Fibroblast of skin of back (primary cell): ENCODE measurements around the gene CSRP3.

Source experiments
- DNase-seq: peaks from one replicate; pipeline ENCODE4 v3.0.0-alpha.2; 2013

The CSRP3 gene

DNA sequence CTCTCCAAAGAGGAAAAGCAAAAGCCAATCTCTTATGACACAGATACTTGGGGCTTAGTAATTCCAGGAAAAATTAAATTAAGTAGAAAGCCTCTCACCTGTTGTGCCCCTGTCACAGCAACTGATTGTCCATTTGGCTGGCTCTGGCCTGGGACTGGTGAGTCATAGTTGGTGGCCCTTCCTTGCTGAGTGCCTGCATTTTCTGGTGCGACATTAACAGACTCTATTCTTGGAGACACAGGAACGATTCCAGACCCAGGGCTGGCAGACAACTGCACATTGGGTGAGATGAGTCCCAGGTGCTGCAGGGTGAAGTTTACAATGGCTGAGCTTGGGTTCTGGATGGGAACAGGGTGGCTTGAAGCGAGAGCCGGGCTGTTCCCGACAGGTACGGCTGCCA is 23.3 kb upstream of the CSRP3 start:
- DNase-seq: no peak

DNA sequence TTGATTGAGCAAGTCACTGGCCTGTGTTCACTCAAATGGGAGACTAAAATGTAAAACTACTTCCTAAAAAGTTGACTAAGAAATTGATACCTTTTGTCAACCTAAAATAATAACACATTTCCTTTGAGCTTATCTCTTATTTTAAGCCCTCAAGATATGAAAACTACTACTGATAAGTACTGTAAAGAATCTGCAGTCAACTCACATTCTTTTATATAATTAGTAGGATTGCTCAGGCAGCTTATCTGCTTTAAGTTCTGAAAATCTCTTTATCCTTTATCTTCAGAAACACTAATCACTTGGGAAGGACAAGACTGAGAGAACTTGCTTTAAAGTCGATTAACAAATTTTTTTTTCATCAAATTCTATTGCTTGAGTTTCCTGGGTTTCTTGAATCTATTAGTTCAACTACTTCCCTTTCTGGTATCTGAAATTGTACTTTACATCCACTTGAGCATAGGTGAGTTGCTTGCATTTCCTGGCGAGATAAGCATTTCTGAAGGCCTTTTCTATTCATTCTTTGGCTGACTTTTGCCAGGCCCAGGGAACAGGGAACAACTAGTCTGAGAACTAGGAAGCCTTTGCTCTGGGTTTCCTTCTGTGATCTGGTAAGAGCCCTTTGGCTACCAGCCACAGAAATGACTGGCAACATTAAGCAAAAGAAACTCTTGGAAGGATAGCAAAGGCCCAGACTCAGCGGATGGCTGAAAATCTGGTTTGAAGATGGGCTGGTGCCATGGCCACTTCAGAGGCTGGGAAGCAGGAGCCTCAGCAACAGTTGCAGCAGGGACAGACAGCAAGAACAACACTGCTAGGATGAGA is 19.3 kb upstream of the CSRP3 start:
- DNase-seq: no peak

DNA sequence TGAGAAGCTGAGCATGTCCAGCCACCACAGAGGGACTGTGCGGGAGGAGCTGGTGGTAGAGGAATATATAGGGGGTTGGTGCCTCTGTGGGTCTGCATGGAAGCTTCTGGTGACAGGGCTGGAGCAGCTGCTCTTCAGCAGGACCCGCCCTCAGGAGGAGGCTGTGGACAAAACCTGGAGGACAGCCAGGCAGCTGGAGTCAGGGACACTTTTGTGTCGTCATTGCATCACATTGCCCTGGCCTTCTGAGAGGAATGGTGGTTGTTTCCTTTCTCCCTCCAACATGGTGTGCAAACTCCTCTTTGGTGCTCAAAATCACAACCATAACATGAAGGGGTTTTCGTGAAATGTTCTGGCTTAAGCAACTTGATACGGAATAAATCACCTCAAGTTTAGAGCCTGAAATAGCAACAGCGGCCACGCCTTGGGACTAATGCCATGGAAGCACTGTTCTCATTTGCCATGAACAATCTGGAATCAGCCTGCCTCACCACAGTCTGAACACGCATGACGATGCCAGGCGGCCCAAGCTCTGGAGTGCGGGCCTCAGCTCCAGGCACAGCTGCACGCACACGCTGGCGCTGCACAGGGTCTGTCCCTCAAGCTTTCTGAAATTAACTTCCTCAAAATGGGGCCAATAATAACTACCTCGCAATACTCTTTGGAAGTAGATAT is 17.1 kb upstream of the CSRP3 start:
- DNase-seq: no peak

DNA sequence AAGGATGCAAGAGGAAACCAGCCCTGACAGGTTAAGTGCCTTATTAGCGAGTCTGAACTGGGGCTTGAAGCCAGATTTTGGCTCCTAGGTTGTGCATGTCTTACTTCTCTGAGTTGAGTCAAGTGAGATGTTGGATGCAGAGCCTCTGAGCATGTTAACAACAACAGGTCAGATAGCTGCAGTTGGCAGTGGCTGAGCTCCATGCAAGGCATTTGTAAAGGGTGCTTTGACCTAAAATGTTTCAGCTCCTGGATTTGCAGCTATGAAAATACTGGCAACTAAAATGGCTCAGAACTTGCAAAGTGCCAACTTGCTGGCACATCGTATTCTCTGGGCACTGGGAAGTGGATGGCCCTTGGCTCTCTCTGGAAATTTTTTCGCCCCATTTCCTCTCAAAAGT is 16.4 kb upstream of the CSRP3 start:
- no peak for DNase-seq

DNA sequence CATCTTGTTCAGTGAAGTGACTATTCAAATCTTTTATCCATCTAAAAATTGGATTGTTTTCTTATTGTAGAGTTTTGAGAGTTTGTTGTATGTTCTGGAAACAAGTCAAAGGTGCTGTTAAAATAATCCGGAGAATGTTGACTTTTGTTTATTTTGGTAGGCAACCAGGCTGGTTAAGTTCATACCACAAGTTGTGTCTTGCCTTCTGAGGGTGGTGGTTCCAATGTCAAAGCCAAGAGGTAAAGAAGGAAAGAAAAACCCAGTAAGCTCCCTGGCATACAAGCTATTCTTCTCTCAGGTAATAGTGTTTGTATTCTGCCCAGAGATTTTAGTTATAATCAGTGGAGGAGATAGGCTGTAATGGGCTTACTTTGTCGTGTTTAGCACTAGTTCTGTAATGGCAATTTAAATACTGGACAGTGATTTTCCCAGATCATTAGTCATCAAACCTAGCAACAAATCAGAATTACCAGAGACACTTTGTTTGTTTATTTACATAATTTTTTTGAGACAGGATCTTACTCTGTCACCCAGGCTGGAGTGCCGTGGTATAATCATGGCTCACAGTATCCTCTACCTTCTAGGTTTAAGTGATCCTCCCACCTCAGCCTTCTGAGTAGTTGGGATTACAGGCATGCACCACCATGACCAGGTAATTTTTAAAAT is 15.1 kb upstream of the CSRP3 start:
- DNase-seq: no peak

DNA sequence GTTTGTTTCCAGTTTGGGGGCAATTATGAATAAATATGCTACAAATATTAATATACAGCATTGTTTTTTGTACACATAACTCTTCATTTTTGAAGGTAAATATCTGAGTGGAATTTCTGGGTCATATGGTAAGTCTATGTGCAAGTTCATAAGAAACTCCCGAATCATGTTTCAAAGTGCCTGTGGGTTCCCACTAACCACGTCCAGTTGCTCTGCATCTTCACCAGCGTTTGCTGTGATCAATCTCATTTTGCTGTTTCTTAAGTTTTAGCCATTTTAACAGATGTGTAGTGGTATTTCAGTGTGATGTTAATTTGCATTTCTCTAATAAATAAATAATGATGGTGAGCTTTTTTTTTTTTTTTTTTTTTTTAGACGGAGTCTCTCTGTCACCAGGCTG is 14.2 kb upstream of the CSRP3 start:
- DNase-seq: no peak

DNA sequence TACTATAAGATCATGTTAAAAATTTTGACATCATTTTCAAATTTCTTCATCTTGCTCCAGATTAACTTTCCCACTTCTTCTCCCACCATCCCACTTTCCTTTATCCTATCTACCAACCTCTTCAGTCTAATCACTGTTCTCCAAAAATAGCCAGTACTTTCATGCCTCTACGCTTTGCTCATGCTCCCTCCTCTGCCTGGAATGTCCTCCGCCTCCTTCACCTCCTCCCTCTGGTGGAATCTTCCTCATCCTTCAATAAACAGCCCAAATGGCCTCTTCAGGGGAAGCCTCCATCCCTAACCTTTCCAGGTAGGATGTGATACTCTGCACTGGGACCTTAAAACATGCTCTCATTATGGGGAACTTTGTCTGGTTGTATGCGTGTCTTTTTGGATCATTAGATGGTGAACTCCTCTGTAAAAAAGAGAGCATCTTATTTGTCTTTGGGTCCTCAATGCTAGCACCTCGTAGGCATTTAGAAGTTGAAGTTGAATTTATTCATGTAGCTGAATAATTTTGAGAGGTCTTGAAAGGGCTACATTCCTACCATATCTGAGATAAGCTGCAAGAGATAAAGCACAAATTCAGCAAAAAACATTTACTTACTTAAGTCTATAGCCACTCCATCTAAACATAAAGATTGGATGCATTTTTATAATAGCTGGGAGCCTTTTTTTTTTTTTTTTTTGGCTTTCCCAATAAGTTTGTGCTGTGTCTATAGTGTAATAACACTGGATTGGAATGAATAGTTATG is 8.0 kb upstream of the CSRP3 start:
- DNase-seq: no peak

DNA sequence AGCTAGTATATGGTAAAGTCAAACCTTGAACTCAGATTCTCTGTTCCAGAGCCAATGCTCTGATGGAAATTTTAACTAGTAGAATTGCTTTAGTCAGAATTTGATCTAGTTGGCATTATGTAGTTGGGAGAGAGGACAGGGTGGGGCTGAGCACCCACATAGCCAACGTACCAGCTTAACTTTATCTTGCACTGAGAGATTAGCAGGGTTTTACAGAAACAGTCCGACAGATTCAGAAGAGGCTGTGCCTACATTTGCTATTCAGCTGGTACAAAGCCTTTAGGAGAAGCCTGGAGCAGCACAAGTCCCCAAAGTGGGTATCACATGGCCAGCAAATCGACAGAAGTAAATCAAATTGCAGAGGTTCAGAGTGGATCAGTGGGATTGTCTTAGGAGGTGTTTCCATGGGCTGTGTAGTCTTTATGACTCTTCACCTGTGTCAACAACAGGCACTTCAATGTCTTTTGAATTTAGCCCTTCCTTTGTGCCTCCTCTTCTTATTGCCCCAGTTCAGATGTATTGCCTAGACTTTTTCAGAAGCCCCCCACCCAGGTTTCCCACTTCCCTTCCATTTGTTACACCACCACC is 7.3 kb upstream of the CSRP3 start:
- no peak for DNase-seq

DNA sequence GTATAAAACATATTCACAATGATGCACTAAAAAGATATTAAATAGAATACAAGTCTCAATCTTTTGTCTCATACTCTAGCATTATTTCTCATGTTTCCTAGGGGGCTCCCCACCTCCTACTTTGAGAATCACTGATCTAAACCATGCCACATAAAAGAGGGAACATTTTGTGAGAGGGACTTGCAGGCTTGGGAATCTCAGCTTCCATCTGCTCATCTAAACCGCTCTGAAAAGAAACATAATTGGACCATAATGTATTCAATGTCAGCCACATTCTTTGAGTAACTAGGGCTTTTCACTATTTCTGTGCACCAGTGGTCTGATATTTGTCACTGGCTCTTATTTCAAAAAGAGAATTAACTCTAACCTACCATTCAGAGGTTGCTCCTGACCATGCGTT is 6.4 kb upstream of the CSRP3 start:
- DNase-seq: no peak

DNA sequence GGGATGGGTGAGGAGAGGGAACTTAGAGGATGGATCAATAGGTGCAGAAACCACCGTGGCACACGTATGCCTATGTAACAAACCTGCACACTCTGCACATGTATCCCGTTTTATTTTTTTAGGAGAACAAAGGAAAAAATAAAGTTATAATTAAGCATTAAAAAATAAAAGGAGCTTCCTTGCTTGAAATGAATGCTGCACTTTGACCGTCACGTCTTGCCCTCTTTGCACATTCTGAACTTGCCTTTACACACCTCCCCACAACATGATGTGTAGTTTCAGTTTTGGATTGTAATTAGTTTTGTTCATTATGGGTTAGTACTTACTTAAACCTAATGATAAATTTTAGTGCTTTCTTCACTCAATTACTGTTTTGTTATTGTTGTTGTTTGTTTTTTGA is 3.1 kb upstream of the CSRP3 start:
- DNase-seq: no peak

DNA sequence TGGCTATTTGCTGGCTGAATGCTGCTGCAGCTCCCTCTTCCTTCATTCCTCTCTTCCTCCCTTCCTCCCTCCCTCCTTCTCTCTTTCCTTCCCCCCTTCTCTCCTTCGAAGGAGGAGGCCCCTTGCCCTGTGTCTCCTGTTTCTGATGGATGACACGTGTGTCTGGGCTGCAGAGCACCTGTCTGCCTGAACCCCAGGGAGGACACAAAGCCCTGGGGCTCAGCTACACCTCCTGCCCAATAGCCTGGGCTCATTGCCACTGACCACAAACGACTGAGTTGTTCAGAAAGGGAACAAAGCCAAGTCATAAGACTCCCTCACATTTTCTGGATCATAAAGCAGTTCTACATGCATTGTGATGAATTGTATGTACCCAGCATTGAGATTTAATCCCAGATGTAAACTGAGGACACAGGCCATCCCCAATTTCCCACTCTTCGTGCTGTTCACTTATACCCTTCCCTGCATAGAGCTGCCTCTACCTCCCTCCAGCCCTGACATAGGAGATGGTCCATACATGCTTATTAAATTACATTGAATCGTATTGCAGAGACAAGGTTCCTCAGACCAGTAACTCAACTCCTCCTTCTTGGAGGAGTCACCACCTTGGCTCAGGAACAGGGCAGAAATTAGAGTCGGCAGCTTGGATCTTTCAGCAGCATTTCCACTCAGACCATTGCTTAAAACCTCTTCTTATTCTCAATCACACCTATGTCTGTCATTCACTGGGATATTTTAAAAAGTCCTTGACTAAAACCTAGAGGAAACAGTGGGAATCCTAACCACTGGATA is 1.2 kb downstream of the CSRP3 start:
- peak; percentile 11 for DNase-seq

DNA sequence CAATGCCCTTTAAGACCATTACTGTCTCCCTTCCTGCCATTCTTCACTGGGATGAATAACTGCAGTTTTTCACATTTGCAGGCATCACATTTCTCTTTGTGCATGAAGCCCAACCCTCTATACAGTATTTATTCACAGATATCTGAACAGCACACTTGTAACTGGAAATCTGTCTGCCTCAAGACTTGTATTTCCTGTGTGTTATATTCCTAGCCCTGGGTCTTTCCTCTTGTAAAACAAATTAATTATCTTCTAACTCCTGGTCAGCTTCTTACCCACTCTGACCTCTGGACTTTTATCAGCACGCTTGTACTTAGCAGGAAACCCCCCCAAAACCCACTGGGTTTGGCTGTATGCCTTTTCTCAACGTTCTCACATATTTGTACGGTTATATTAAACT is 2.0 kb downstream of the CSRP3 start:
- DNase-seq: no peak

DNA sequence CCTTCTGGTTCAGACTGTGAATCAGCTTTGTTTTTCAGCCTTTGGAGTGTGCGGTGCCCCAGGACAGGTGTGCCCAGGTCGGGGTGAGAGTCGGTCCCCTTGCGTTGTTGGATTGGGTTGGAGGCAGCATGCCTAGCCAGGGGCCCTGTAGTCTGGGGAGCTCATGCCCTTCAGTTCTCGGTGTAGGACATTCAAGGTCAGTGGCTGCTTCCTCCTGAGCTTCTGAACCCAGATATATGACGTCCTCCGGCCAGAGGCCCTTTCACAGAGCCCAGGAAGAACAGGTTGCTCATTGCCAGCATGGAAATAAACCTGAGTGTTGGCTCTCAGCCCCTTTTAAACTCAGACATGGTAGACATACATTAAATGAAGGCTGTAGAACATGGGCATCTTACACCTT is 2.7 kb downstream of the CSRP3 start:
- no peak for DNase-seq

DNA sequence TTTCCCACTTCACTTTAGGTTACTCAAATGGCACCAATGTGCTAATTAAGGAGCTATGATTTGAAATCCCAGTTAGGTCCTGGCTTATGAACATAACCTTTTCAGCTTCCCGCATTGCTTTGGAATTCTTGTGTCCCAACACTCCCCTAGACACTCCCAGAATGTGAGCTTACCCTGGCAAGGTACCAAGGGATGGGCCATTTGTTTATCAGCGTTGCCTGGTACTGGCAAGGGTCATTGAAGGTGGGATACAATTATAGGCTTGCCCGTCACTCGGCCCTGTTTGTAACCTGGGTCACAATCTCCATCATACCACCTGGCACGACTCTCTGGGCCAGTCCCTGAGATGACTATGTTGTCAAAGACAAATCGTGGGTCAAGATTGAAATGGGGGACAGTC is 5.4 kb downstream of the CSRP3 start:
- DNase-seq: no peak

DNA sequence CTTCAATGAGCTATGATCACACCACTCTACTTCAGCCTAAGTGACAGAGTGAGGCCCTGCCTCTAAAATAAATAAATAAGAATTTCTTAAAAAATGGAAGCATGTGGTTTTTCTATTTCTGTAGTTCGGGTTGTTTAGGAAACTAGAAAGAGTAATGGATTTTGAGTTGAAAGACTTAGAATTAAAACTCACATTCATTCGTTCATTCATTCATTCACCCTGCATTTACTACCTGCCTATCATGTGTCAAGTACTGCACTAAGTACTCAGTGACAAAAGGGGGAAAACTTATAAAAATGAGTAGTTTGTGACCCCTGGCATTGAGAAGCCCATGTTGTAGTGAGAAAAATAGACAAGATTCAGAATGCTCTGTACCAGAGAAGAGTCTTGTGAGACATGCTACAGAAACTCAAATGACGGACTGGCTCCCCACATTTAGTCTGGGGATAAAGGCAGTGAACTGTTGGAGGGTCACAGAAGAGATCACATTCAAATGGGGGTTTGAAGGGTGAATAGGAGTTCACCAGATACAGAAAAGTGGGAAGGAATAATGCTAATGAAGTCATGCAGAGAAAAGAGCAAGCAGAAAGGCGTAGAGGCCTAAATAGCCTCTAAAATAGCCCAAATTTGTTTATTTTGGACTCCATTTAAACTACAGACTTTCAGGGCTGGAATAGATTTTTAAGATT is 7.0 kb downstream of the CSRP3 start:
- DNase-seq: no peak

DNA sequence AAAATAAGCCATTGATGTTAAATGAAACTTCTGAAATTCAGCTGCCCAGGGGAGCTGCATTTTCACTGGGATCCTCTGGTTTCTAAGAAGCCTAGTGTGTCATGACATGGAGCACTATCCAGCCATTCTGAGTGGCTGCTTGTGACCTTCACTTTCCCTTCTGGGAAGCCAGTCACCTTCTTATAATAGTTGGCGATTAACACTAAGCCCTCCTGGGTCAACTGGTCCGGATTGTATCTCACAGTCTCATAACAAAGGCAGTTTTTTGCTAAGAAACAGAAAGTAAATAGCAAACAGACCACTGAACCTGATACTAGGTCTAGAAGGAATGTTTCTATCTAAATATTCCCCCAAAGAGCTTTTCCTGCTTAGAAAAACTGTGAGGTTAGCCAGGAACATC is 7.9 kb downstream of the CSRP3 start:
- DNase-seq: no peak

DNA sequence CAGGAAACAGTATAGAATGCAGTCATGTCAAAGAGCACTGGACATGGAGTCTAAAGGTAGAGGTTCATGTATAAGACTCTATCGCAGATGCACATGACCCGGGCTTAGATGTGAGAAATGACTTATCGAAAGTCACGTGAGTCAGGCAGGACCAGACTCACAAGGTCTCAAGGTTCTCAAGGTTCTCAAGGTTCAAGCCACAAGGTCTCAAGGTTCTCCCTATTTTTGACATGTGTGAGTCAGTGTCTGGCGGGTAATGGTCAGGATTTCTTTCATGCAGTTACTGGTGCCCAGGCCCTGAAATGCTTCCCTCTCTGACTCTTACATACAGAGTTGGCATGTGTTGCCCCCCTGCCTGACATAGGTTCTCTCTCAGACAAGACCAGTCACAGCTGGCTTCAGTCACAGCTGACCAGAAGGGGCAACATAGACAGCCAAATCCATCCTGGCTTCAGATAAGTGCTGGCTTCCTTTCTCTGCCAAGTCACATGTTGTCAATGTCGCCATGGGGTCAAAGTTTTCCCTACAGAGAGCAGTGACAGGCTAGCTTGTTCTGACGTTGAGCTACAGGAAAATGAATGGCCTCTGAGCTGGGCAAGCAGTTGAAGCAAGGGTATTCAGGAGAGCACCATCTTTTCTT is 10.1 kb downstream of the CSRP3 start:
- DNase-seq: no peak

DNA sequence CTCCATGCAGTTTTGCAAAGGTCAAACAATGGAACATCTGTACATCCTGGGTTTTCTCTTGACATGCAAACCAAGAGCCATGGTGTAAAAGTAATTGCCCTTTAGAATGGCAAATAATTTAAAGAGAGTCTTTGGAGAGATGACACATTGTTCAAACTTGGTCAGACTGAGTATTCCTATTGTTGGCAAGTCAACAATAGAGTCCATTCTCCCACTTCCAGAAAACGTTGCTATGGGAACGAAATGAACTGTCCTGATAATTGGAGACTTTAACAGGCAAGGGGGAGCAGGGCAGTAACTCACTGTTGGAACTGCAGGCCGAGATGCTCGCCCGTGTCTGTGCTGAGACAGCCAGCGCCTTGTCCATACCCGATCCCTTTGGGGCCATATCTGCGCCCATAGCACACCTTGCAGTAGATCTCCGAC is 13.9 kb downstream of the CSRP3 start:
- DNase-seq: no peak

DNA sequence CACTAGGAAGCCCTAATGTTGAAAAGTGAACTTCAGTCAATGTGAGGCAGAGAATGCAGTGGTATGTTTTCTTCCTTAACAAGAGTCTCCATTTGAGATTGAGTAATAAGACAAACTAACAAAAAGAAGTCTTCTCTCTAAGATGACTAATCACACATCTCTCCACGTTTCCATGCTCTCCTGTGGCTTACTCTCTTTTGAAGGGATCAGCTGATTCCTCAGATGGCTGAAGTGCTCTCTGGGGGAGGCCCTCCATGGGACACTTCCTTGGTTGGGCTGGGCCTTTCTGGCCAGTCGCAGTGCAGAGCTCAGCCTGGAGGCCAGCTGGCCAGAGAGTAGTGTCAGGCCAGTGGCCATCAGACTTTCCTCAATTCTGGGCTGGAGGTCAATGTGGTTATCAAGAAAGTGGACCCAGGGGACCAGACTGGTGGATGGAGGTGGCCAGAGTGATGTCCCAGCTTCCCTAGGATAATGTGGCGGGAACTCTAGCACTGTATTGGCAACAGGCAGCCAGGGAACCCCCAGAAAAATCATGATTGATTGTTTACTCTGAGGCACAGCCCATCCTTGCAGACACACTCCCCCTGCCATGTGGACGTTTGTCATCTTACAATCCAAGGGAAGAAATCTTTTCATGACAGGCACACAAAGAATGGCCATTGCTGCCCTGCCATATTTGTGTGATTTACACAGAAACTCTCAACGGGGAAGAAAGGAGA is 14.5 kb downstream of the CSRP3 start:
- DNase-seq: peak; percentile 43

DNA sequence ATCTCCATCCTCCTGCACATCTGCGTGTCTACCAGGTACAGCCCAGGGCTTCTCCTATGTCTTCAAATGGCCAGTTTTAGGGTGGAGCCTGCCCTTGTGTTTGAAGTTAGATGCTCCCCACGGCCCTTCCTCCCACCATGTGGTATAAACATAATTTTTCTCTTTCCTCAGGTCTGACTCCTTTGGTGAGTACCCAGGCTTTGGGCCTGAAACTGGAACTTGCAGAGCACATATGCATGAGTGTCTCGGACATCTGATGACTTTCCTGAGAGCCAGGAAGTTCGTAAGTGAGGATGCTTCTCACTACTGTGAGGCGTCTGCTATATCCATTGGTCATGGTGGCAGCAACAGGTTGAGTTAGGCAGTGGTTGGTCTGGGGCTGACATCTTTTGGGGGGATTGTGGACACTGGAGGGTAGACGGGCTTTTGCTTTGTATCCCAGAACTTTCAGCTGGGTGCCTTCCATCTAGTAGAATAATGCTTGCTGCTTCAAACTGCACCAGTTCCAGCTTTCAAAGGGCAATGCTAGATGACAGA is 16.2 kb downstream of the CSRP3 start:
- no peak for DNase-seq
